ENCODE results near the gene PANX3. TPM values are rescaled to one million over a fixed set of nuclear protein-coding genes. Genes with fewer than 3 reads are reported as not detected.

Gene PANX3
- total and polyA plus RNA-seq, 9 of the 15 experiments (the other 6 are each of a cell fraction or from before 2014, with no cell fraction given) = 0.09 to 0.69 (median 0.39) TPM

DNA sequence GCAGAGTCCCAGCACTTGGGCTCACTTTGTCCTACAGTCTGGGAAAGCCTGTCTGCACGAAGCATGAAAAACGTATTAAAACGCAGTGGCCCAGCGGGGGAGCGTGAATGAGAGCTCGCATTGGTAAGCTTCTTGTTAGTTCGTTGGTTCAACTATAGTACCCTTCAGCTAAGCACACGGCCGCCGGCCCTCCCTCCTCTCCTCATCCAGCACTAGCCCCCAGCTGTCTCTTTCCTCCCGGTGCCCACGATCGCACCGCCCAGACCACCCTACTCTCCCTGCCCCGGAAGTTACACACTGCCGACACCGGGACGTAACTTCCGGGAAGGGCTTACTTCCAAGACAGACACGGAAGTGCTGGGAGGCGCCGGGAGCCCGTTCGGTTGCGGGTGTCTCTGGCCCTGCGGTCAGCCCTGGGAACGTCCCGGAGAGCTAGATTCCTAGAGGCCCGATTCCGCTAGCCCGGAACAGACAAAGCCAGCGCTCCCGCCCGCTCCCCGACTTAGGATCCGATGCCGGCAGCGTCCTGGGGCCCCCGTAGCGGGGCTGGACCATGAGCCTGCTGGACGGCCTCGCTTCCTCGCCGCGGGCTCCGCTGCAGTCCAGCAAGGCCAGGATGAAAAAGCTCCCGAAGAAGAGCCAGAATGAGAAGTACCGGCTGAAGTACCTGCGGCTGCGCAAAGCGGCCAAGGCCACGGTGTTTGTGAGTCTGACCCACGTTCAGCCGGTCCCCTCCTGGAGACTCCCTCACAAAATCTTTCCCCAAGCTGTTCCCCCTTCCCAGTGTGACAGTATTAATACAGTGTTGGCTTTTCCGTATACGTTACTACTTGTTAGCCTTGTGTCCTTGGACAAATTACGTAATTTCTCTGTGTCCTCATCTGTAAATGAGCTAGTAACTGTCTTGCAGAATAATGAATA is 11.6 kb downstream of the PANX3 start, which contains the start of gene TBRG1 (continued):
- 0 out of 4 replicates have a peak, but pooled peaks of 1 of the 2 experiments have one; percentile 40 for TF ChIP-seq ZNF639 (CRISPR knock-in tag; conservative IDR thresholded peaks at IDR 0.05 in 1 of 2, IDR thresholded peaks at IDR 0.05 in 1 of 2)
- TF ChIP-seq NFRKB (IDR thresholded peaks at IDR 0.05; ENCODE audit: low read depth) = no peak
- no peak for TF ChIP-seq ZNF398 (CRISPR knock-in tag; IDR thresholded peaks at IDR 0.05)
- peak; percentile 19 to 45; a peak in 1 of 4 replicates for TF ChIP-seq RCOR1 (IDR thresholded peaks at IDR 0.05; ENCODE audit: borderline replicate concordance in 1 of 2, low read depth in 2 of 2, low read length in 2 of 2)
- no peak for TF ChIP-seq GTF2E2 (tag; IDR thresholded peaks at IDR 0.05)
- peak; percentile 58; the same call in 1 of the 2 replicates for TF ChIP-seq SIN3B (IDR thresholded peaks at IDR 0.05; ENCODE audit: low read depth)
- no peak for TF ChIP-seq CBX2 (IDR thresholded peaks at IDR 0.05; ENCODE audit: insufficient read depth, low read length, poor library complexity, severe bottlenecking)
- TF ChIP-seq, protein P1, sequence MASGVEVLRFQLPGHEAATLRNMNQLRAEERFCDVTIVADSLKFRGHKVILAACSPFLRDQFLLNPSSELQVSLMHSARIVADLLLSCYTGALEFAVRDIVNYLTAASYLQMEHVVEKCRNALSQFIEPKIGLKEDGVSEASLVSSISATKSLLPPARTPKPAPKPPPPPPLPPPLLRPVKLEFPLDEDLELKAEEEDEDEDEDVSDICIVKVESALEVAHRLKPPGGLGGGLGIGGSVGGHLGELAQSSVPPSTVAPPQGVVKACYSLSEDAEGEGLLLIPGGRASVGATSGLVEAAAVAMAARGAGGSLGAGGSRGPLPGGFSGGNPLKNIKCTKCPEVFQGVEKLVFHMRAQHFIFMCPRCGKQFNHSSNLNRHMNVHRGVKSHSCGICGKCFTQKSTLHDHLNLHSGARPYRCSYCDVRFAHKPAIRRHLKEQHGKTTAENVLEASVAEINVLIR (CRISPR knock-in tag; IDR thresholded peaks at IDR 0.05) = peak; percentile 83
- TF ChIP-seq, protein P2, sequence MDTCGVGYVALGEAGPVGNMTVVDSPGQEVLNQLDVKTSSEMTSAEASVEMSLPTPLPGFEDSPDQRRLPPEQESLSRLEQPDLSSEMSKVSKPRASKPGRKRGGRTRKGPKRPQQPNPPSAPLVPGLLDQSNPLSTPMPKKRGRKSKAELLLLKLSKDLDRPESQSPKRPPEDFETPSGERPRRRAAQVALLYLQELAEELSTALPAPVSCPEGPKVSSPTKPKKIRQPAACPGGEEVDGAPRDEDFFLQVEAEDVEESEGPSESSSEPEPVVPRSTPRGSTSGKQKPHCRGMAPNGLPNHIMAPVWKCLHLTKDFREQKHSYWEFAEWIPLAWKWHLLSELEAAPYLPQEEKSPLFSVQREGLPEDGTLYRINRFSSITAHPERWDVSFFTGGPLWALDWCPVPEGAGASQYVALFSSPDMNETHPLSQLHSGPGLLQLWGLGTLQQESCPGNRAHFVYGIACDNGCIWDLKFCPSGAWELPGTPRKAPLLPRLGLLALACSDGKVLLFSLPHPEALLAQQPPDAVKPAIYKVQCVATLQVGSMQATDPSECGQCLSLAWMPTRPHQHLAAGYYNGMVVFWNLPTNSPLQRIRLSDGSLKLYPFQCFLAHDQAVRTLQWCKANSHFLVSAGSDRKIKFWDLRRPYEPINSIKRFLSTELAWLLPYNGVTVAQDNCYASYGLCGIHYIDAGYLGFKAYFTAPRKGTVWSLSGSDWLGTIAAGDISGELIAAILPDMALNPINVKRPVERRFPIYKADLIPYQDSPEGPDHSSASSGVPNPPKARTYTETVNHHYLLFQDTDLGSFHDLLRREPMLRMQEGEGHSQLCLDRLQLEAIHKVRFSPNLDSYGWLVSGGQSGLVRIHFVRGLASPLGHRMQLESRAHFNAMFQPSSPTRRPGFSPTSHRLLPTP (IDR thresholded peaks at IDR 0.05; ENCODE audit: borderline replicate concordance, extremely low read depth, insufficient read length) = no peak
- peak; percentile 84 for TF ChIP-seq ZFX (CRISPR knock-in tag; IDR thresholded peaks at IDR 0.05)
- peak; percentile 83 for TF ChIP-seq TBP (optimal IDR thresholded peaks at IDR 0.05; ENCODE audit: low read depth, low read length)
- TF ChIP-seq TBL1XR1 (IDR thresholded peaks at IDR 0.05; ENCODE audit: low read length in 2 of 2) = peak in 1 of 2 experiments; percentile 16; a peak in 1 of 4 replicates
- TF ChIP-seq, protein P3, sequence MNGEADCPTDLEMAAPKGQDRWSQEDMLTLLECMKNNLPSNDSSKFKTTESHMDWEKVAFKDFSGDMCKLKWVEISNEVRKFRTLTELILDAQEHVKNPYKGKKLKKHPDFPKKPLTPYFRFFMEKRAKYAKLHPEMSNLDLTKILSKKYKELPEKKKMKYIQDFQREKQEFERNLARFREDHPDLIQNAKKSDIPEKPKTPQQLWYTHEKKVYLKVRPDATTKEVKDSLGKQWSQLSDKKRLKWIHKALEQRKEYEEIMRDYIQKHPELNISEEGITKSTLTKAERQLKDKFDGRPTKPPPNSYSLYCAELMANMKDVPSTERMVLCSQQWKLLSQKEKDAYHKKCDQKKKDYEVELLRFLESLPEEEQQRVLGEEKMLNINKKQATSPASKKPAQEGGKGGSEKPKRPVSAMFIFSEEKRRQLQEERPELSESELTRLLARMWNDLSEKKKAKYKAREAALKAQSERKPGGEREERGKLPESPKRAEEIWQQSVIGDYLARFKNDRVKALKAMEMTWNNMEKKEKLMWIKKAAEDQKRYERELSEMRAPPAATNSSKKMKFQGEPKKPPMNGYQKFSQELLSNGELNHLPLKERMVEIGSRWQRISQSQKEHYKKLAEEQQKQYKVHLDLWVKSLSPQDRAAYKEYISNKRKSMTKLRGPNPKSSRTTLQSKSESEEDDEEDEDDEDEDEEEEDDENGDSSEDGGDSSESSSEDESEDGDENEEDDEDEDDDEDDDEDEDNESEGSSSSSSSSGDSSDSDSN (IDR thresholded peaks at IDR 0.05; ENCODE audit: borderline replicate concordance in 1 of 2, low read depth in 2 of 2, low read length in 2 of 2) = peak in 1 of 2 experiments; percentile 78; a peak in 1 of 4 replicates
- TF ChIP-seq KDM5B (IDR thresholded peaks at IDR 0.05; ENCODE audit: insufficient replicate concordance, low read depth, low read length) = peak; percentile 92

All from K562 (cell line).